Left kidney (tissue), 8 donors: ENCODE measurements around the gene KCNJ1. TPM values are rescaled to one million over a fixed set of nuclear protein-coding genes. Genes with fewer than 3 reads are reported as not detected.

Experiments used
- DNase-seq: peaks from one replicate; pipeline ENCODE4 v3.0.0-alpha.2; 2013
- long read RNA-seq, 8 donors: transcript quantifications; one replicate each; lab custom pipeline, GENCODE V29; 2026
- polyA plus RNA-seq: library from polyadenylated mRNA; unstranded; fragments of 120-200 nt; gene quantifications from one replicate; pipeline ENCODE4 v1.2.1, GENCODE V29; 2013; ENCODE audit not compliant: insufficient read length

KCNJ1 gene
- 76.0 TPM for polyA plus RNA-seq
- long read RNA-seq, donor 1, full-length matches to known transcripts, result 23 of 23 reads
- long read RNA-seq, donor 1, partial matches to known transcripts, result 0 of 23 reads
- long read RNA-seq, donor 1, other reads (novel, unspliced or antisense), result 0 of 23 reads
- long read RNA-seq, donor 2, full-length matches to known transcripts, result 22 of 33 reads
- long read RNA-seq, donor 2, partial matches to known transcripts, result 11 of 33 reads
- long read RNA-seq, donor 2, other reads (novel, unspliced or antisense), result 0 of 33 reads
- long read RNA-seq, donor 3, full-length matches to known transcripts, result 15 of 15 reads
- long read RNA-seq, donor 3, partial matches to known transcripts, result 0 of 15 reads
- long read RNA-seq, donor 3, other reads (novel, unspliced or antisense), result 0 of 15 reads
- long read RNA-seq, donor 4, full-length matches to known transcripts, result 2 of 2 reads
- long read RNA-seq, donor 4, partial matches to known transcripts, result 0 of 2 reads
- long read RNA-seq, donor 4, other reads (novel, unspliced or antisense), result 0 of 2 reads
- long read RNA-seq, donor 5, full-length matches to known transcripts, result 37 of 37 reads
- long read RNA-seq, donor 5, partial matches to known transcripts, result 0 of 37 reads
- long read RNA-seq, donor 5, other reads (novel, unspliced or antisense), result 0 of 37 reads
- long read RNA-seq, donor 6, full-length matches to known transcripts, result 15 of 15 reads
- long read RNA-seq, donor 6, partial matches to known transcripts, result 0 of 15 reads
- long read RNA-seq, donor 6, other reads (novel, unspliced or antisense), result 0 of 15 reads
- long read RNA-seq, donor 7, full-length matches to known transcripts, result 46 of 46 reads
- long read RNA-seq, donor 7, partial matches to known transcripts, result 0 of 46 reads
- long read RNA-seq, donor 7, other reads (novel, unspliced or antisense), result 0 of 46 reads
- long read RNA-seq, donor 8, full-length matches to known transcripts, result 21 of 21 reads
- long read RNA-seq, donor 8, partial matches to known transcripts, result 0 of 21 reads
- long read RNA-seq, donor 8, other reads (novel, unspliced or antisense), result 0 of 21 reads

GRCh38 chr11:128867277-128867676 is at the start of gene KCNJ1:
KCNJ1 (minus strand) TSS chr11:128867296; CDS start chr11:128840243, 27,053 bp downstream.
- DNase-seq, result no peak

GRCh38 chr11:128916681-128917080 is 49.6 kb upstream of the KCNJ1 start:
- no peak for DNase-seq

DNA sequence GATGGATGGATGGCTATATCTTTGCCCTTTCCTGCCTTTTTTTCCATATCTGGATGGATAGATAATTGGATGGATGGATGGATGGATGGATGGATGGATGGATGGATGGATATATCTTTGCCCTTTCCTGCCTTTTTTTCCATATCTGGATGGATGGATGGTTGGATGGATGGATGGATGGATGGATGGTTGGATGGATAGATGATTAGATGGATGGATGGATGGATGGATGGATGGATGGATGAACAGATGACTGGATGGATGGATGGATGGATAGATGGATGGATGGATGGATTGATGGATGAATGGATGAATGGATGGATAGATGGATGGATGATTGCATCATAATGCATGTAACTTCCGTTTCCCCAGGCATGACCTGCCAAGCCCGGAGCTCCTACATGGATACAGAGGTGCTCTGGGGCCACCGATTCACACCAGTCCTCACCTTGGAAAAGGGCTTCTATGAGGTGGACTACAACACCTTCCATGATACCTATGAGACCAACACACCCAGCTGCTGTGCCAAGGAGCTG is 49.0 kb upstream of the KCNJ1 start:
- DNase-seq, result no peak

DNA sequence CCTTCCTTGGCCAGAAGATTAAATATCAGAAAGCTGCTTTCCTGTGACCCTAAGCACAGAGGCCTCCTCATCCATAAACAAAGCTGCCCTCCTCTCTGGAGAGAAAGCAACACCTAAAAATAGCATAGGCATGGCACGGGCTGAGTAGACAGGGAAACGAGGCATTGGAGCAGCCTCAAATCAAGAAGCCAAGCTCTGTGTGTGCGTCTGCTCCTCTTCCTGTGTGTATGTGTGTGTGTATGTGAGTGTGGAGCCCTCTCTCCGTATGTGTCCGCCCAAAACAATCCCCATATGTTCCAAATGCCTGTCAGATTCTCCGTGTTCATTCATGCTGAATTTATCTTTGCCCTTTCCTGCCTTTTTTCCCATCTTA is 48.0 kb upstream of the KCNJ1 start:
- DNase-seq, result no peak

- no peak for DNase-seq
These were observed 47.4 kb upstream of the KCNJ1 start for GRCh38 chr11:128914216-128915148.

DNA sequence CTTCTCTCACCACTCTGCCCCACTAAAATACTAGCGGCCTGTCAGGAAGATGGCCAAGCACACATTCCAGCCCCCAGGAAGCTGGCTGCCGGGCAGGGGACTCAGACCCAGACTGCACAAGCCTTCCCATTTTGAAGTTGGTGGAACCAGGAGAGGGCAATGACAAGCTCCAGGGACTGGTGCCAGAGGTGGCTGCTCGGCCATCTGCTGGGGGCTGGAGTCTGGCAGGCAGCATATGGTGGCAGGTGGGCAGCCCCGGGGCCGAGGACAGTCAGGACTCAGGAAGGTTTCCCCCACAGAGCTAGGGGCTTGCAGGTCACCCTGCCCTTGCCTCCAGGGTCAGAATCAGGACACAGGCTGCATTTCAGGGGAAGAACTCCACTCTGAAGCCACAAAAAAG is 46.7 kb upstream of the KCNJ1 start:
- DNase-seq, result no peak

GRCh38 chr11:128911701-128912100 is 44.6 kb upstream of the KCNJ1 start:
- DNase-seq, result no peak

DNA sequence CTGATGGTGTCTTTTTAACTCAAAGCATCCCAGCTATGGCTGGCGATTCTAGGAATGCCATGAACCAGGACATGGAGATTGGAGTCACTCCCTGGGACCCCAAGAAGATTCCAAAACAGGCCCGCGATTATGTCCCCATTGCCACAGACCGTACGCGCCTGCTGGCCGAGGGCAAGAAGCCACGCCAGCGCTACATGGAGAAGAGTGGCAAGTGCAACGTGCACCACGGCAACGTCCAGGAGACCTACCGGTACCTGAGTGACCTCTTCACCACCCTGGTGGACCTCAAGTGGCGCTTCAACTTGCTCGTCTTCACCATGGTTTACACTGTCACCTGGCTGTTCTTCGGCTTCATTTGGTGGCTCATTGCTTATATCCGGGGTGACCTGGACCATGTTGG is 44.1 kb upstream of the KCNJ1 start:
- DNase-seq, result no peak

- no peak for DNase-seq
These were observed 43.5 kb upstream of the KCNJ1 start for GRCh38 chr11:128910576-128910975.

- DNase-seq, result no peak
These were observed 42.5 kb upstream of the KCNJ1 start for GRCh38 chr11:128909438-128910125.

GRCh38 chr11:128908391-128909246 is 41.5 kb upstream of the KCNJ1 start:
- DNase-seq, result no peak

DNA sequence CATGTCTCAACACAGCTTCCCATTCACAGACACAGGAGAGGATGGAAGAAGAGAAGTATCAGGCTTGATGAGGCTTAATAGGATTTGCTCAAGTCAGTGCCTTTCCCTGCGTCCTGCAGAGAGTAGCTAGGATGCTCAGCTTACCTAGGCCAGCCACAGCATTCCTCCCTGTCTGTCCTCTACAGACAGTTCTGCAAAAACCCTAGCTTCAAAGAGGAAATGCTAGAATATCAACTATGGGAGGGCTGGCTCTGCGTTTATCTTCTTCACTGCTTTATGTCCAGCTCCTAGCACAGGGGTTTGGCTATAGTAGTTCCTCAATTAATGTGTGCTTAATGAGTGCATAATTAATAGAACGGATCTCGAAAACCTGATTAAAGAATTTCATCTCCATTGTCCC is 40.5 kb upstream of the KCNJ1 start:
- no peak for DNase-seq

- DNase-seq, result no peak
These were observed 39.3 kb upstream of the KCNJ1 start for GRCh38 chr11:128906185-128907050.

DNA sequence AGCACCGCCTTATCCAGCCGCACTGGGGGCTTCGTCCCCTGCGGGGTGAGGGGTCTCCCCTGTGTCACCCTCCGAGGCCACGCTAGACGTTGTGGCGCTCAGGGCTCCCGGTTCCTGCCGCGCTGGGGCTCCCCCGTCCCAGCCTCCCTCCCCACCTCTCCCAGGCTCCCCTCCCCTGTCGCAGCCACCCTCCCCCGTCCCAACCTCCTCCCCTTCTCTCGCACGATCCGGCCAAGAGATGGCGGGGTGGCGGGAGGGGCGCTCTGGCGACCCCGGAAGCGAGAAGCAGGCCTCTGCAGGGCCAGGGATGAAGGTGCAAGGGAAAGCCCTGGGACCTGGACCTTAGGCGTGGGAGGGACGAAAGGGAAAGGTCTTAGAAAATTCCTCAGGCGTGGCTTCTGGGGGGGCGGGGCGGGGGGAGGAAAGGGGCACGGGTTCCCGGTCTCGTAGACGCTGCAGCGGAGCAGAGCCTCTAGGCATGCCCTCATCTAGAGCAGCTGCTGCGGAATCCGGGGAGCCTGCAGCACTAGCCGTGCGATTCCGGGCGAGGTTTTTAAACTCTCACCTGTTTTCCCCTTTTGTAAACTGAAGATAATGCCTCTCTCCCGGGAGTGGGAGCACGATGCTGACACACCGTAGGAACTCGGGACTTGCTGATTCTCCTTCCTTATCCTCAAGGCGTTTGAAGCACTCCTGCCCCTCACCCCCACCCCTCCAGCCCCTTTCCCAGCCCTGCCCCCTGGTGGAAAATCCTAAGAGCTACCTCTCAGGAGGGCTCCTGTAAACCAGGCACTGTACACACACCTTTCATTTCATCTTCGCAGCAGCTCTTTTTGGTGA is 38.5 kb upstream of the KCNJ1 start:
- no peak for DNase-seq

- DNase-seq, result no peak
These were observed 37.7 kb upstream of the KCNJ1 start for GRCh38 chr11:128904656-128905344.

DNA sequence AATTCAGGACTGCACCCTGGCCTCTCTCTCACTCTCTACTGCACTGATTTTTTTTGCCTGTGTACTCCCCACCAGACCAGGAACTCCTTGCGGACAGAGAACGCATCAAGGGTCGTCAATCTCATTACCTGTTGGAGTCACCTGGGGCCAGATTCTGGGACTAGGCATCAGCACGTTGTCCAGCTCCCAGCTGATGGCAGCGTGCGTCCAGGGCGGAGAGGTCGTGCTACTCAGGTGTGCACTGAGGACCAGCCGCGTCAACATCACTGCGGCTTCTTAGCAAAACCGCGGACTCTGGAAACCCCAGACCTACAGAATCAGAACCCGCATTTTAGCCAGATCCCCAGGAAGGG is 37.2 kb upstream of the KCNJ1 start:
- DNase-seq, result no peak
